OCI-LY7 (cell line): ENCODE results near the gene KCNQ2.

Source experiments
- CTCF ChIP-seq: fragments of 200-600 bp; sonication (generic); conservative IDR thresholded peaks from 2 replicates; pipeline ENCODE4 v1.5.1; 2014; ENCODE audit warnings: mild to moderate bottlenecking, antibody characterized with exemption, low read length, moderate library complexity, mixed read lengths
- EZH2phosphoT487 ChIP-seq: fragments of 200-600 bp; sonication (generic); IDR thresholded peaks from 2 replicates; pipeline ENCODE4 v1.6.1; 2018; ENCODE audit warnings: low read depth, borderline replicate concordance, mild to moderate bottlenecking, mixed run types, antibody characterized with exemption, low read length, moderate library complexity, mixed read lengths

GRCh38 chr20:63433756-63434531 lies 38.5 kb downstream of the KCNQ2 start:
- no peak for TF ChIP-seq CTCF
- no peak for TF ChIP-seq EZH2phosphoT487
